Keratinocyte (primary cell): ENCODE data around the gene GINS2.

ENCODE experiments used
- CTCF ChIP-seq, 3 experiments: IDR thresholded peaks in 1 of 3; conservative IDR thresholded peaks in 1 of 3; optimal IDR thresholded peaks in 1 of 3; 2 replicates in 2 of 3; 3 replicates in 1 of 3; pipeline versions ENCODE3 to v1.5.1; 2011; ENCODE audit warnings: low read length in 3 of 3, mild to moderate bottlenecking in 3 of 3, moderate library complexity in 2 of 3, control low read depth in 1 of 3, inconsistent platforms in 1 of 3; ENCODE audit not compliant: insufficient read depth in 2 of 3; ENCODE audit errors: extremely low read depth in 1 of 3
- EZH2 ChIP-seq: IDR thresholded peaks from one replicate; pipeline ENCODE4 v1.6.1; 2012; ENCODE audit warnings: inconsistent platforms, mild to moderate bottlenecking, low read length, moderate library complexity

- TF ChIP-seq CTCF (optimal IDR thresholded peaks at IDR 0.05 in 1 of 3, IDR thresholded peaks at IDR 0.05 in 1 of 3, conservative IDR thresholded peaks at IDR 0.05 in 1 of 3; ENCODE audit: extremely low read depth in 1 of 3, insufficient read depth in 2 of 3, low read length in 3 of 3) (no peak), EZH2 (no peak)
Observed at GRCh38 chr16:85698935-85699558, 10.3 kb upstream of the GINS2 start.
